LNCaP clone FGC (cell line): Measurements from ENCODE around the gene ATF7IP2.
"Not testable (repeated sequence)": the region's sequence is repeated elsewhere in the genome, so short reads cannot be mapped to it uniquely, and the experiment has no call there.

ENCODE experiments used
- DNase-seq: peaks from one replicate; pipeline ENCODE4 v3.0.0-alpha.2; 2011; ENCODE audit warnings: low read depth
- H3K4me3 ChIP-seq: 2 replicates; pipeline ENCODE4 v1.5.1; 2011; ENCODE audit warnings: mild to moderate bottlenecking, low read depth, low read length, control low read depth
- CTCF ChIP-seq: IDR thresholded peaks from 2 replicates; pipeline ENCODE4 v1.5.1; 2012; ENCODE audit warnings: mild to moderate bottlenecking; ENCODE audit not compliant: control insufficient read depth, insufficient read depth; ENCODE audit errors: extremely low read depth

ATF7IP2 gene

DNA sequence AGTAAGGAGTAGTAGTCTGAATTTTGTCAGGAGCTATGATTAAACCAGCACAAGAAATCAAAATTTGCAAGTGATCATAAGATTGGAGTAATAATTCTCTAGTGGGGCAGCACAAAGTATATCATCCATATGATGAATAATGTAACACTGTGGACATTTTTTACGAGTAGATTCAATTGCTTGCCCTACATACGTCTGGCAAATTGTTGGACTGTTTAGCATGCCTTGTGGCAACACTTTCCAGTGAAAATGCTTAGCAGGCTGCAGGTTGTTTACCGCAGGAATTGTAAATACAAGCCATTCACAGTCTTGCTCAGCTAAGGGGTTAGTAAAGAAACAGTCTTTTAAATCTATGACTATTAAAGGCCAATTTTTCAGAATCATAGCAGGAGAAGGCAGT, 35.7 kb downstream of the ATF7IP2 start:
- TF ChIP-seq CTCF, result no peak
- no peak overlapping the region for H3K4me3 ChIP-seq
- DNase-seq, result no peak

DNA sequence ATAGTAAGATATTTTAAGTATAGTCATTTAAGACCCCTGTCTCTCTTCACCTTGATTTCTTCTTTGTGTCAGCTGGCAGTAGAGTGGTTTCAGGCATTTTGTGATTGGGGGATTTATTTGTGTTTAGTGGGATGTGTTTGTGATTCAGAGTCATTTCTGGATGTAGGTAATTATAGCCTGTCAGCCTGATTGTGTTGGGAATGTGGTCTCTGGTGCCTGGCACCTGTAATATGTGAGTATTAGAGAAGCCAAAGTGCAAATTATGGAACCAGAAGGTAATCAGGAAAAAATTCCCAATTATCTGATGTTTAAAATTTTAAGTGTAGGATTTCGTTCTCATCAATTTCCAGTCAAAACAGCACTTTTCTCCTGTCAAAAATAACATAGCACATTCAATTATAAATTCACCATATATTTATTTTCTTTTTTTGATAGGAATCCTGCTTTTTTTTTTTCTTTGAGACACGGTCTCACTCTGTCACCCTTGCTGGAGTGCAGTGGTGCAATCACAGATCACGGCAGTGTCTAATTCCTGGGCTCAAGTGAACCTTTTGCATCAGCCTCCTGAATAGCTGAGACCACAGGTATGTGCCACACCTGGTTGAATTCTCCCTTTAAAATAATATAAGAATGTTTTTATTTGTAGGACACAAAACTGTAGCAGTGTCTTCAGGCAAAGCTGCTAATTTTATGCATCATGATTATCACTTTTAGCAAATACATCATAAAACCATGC, 42.7 kb downstream of the ATF7IP2 start:
- no peak overlapping the region for H3K4me3 ChIP-seq
- no peak for DNase-seq
- no peak for TF ChIP-seq CTCF

- not testable (repeated sequence) for DNase-seq
Observed at GRCh38 chr16:10429299-10429969, 43.6 kb downstream of the ATF7IP2 start.

GRCh38 chr16:10441726-10442125, 55.9 kb downstream of the ATF7IP2 start:
- no peak overlapping the region for H3K4me3 ChIP-seq
- TF ChIP-seq CTCF, result no peak
- DNase-seq, result no peak

More at GRCh38 chr16:10429299-10429969, 43.6 kb downstream of the ATF7IP2 start:
- not testable (repeated sequence) for H3K4me3 ChIP-seq

GRCh38 chr16:10447289-10447688, 61.4 kb downstream of the ATF7IP2 start:
- DNase-seq, result no peak
- no peak overlapping the region for H3K4me3 ChIP-seq
- no peak for TF ChIP-seq CTCF

- not testable (repeated sequence) for H3K4me3 ChIP-seq, DNase-seq
Observed at GRCh38 chr16:10452208-10453158, 66.6 kb downstream of the ATF7IP2 start.

- DNase-seq, result no peak
- no peak for TF ChIP-seq CTCF
- no peak overlapping the region for H3K4me3 ChIP-seq
Observed at GRCh38 chr16:10453159-10453510, 67.3 kb downstream of the ATF7IP2 start.

DNA sequence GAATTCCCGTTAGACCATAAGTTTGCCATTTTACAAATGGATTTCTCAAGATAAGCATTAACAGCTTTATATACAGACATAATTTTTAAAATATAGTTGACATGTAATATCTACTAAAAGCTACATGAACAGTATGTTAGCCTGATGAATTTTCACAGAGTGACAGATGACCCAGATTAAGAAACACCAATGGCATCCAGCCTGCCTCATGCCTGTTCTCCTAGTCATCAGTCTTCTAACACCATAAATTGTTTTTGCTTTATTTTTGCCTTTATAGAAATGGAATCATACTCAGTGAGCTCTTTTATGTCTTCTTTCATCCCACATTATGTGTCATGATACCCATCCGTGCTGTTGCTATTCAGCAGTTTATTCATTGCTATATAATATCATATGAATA, 80.0 kb downstream of the ATF7IP2 start:
- H3K4me3 ChIP-seq, result no peak overlapping the region
- DNase-seq, result no peak
- no peak for TF ChIP-seq CTCF
